AG04449 (cell line): Measurements from ENCODE around the gene A1BG.
"Not testable (repeated sequence)": the region's sequence is repeated elsewhere in the genome, so short reads cannot be mapped to it uniquely, and the experiment has no call there.

Experiments used
- CTCF ChIA-PET: fragments of 350-600 bp; formaldehyde crosslinking; extraction: SDS; loops from one replicate; lab custom pipeline; 2021; ENCODE audit warnings: antibody characterized with exemption; lab: Yijun Ruan, JAX
- POLR2A ChIA-PET: fragments of 400-600, 350-600 bp; formaldehyde crosslinking; extraction: SDS; loops from one replicate; lab custom pipeline; 2020; ENCODE audit warnings: antibody characterized with exemption, inconsistent platforms; lab: Yijun Ruan, JAX
- DNase-seq: peaks from one replicate; pipeline ENCODE4 v3.0.0-alpha.2; 2010; ENCODE audit warnings: low read depth, low spot score
- H3K4me3 ChIP-seq: 2 replicates; pipeline ENCODE4 v1.5.1; 2011; ENCODE audit warnings: low read depth, mild to moderate bottlenecking, control low read depth, low read length
- TF ChIP-seq, protein P1 (sequence below): IDR thresholded peaks from one replicate; pipeline ENCODE4 v1.5.1; 2011; ENCODE audit warnings: mild to moderate bottlenecking, moderate library complexity, low read length, control low read depth, inconsistent platforms; ENCODE audit not compliant: insufficient read depth; ENCODE audit errors: missing control alignments

The A1BG gene

DNA sequence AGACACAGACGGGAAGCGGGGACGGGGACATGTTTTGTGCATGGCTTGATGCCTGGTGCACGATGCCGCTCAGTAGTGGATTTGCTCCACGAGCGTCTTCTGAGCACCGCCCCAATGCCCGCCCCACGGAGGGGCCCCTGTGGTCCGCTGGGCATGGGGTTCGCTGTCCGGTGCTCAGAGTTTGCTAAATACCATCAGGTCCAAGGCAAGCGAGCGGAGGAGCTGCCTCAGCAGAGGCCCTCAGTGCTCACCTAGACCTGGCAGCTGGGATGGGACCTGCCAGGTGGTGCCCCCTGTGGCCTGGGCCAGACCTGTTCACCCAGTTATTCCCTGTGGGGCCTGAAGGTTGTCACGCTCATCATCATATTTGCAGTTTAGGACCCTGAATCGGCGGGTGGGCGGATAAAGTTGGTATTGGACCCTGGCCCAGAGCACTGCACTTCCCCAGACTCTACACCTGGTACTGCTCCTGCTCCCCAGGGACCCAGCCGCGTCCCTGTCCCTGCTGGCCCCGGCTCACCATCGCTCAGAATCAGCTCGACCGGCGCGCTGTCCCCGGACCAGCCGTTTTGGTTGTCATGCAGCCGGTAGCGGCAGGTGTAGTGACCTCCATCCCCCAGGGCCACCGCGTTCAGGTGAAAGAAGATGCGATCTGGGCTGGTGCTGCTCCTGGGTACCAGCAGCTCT is 2.3 kb downstream of the A1BG start:
- ChIA-PET CTCF (no interaction called here), POLR2A (interaction anchor here (1.1 kb wide), 1 partner anchor 11 kb away, joined by 3 read pairs; the partner anchor contains the start of gene ZNF497)
- H3K4me3 ChIP-seq = no peak overlapping the region

DNA sequence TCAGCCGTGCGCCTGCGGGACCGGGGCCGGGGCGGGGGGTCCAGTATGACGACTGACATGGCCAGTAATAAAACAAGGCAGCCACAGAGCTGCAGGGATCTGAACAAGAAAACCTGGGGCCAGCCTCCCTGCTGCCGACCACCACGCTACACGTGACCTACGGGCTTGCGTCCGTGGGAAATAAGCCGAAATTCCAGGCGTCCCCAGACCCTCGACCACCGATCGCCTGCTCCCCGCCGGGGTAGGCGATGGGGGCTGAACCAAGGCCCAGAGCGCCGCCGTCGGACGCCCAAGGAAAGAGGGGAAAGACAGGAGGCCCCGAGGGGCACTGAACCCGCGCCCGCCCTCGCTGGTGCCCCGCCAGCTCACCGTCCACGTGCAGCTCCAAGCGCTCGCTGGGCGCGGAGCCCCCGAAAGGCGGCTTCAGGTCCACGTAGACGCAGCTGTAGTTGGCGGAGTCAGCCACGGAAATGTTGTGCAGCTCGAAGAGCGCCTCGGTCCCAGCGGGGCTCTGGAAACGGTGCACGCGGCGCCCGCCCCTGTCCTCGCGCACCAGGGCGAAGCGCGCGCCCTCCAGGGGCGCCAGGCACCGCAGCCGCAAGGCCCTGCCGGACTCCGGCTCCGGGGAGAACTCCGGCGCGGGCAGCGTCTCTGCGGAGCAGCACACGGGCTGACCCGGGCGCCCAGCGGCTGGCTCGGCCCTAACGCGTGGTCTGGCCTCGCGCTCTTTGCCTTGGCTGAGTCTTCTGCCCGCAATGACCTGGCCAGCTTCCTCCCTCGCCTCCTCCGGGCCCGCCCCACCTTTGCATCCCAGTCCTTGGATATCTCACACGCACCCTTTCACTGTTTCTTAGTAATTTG is 3.1 kb downstream of the A1BG start:
- H3K4me3 ChIP-seq = no peak overlapping the region
- CTCF ChIA-PET = no interaction called here
- POLR2A ChIA-PET = no interaction called here
- TF ChIP-seq, protein P1, sequence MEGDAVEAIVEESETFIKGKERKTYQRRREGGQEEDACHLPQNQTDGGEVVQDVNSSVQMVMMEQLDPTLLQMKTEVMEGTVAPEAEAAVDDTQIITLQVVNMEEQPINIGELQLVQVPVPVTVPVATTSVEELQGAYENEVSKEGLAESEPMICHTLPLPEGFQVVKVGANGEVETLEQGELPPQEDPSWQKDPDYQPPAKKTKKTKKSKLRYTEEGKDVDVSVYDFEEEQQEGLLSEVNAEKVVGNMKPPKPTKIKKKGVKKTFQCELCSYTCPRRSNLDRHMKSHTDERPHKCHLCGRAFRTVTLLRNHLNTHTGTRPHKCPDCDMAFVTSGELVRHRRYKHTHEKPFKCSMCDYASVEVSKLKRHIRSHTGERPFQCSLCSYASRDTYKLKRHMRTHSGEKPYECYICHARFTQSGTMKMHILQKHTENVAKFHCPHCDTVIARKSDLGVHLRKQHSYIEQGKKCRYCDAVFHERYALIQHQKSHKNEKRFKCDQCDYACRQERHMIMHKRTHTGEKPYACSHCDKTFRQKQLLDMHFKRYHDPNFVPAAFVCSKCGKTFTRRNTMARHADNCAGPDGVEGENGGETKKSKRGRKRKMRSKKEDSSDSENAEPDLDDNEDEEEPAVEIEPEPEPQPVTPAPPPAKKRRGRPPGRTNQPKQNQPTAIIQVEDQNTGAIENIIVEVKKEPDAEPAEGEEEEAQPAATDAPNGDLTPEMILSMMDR = no peak
- DNase-seq = no peak

More for the DNA sequence above, 2.3 kb downstream of the A1BG start:
- DNase-seq = no peak
- TF ChIP-seq, protein P1 = no peak

DNA sequence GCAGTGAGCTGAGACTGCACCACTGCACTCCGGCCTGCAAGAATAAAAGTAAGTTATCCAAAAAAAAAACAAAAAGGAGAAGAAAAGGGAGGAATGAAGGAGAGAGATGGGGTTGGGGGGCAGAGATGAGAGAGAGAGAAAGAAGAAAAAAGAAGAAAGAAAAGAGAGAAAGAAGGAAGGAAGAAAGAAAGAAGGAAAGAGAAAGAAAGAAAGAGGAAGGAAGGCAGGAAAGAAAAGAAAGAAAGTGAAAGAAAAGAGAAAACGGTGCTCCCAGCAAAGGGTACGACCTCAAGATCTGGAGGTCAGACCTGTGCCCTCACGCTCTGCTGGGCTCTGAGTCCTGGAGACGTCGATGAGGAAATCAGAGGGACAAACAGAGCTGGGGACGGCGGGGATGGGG is 3.7 kb downstream of the A1BG start:
- no peak overlapping the region for H3K4me3 ChIP-seq
- CTCF ChIA-PET = no interaction called here
- POLR2A ChIA-PET = interaction anchor here (3.4 kb wide), 1 partner anchor 13 kb away, joined by 22 read pairs; the partner anchor contains the start of gene ZNF497
- DNase-seq = no peak
- TF ChIP-seq, protein P1 = no peak

DNA sequence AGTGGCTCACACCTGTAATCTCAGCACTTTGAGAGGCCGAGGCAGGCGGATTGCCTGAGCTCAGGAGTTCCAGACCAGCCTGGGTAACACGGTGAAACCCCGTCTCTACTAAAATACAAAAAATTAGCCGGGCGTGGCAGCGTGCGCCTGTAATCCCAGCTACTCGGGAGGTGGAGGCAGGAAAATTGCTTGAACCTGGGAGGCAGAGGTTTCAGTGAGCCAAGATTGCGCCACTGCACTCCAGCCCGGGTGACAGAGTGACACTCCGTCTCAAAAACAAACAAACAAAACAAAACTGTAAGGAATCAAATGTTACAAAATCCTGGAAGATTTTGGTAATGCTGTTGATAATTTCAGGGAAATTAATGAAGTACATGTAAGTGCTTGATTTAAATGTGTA is 5.2 kb downstream of the A1BG start:
- not testable (repeated sequence) for DNase-seq
- POLR2A ChIA-PET = interaction anchor here (1.6 to 3.4 kb wide), 5 partner anchors 9 to 165 kb away, joined by 4 to 22 read pairs (median 8); partner anchors contain the start of genes ZNF274 and ZNF497
- H3K4me3 ChIP-seq = peak overlapping the region; percentile 78
- CTCF ChIA-PET = interaction anchor here (0.6 to 0.7 kb wide), 4 partner anchors 8 to 193 kb away, joined by 3 to 4 read pairs (median 4); partner anchors contain the start of gene ZNF497

DNA sequence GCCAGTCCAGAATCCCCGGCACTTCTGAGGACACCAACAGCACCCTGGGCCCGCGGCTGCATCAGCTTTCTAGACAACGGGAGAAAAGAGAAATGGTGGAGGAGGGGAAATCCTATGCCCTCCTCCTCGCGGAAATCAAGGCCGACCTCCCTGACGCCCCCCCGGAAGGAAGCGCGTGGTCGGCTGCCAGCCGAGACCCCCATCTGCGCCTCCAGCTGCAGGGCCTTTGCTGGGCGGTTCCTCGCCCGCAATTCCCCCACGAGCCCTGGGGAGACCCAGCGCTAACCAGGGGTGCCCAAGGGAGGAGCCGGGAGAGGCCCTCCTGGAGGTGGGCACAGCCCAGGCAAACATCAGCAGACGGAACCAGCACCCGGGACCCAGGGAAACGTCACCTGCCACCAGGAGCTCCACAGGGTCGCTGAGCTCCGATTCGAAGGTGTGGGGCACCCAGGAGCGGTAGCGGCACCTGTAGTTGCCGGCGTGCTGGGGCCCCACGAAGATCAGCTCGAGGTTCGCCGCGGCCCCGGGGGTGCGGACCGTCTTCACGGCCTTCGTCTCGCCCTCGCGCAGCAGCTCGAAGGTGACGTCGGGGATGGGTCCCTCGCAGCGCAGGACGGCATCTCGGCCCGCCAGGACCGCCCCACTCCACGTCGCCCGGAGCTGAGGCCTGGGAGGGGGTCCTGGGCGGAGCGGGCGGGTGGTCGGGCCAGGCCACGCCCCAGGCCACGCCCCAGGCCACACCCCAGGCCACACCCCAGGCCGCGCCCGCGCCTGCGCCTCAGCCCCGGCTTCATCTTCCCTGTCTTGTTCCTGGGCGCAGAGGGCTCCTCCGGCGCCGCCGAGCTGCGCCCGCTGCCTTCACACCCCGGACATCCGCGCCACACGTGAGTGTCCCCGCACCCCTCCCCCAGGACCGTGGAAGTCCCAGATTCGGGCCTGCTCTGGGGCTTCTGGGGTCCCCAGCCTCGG is 6.0 kb downstream of the A1BG start:
- CTCF ChIA-PET = interaction anchor here (0.7 kb wide), 1 partner anchor 631 kb away, joined by 3 read pairs; no protein-coding TSS in a partner anchor
- POLR2A ChIA-PET = interaction anchor here (0.6 to 3.4 kb wide), 9 partner anchors 8 to 944 kb away, joined by 3 to 22 read pairs (median 6); partner anchors contain the start of genes ZNF274, ZNF497, ZNF584 and ZSCAN22
- DNase-seq = no peak

More for the DNA sequence above, 6.0 kb downstream of the A1BG start:
- TF ChIP-seq, protein P1 = no peak
- H3K4me3 ChIP-seq = peak overlapping the region; percentile 78
